Measurements from ENCODE around the gene TP53TG5. TPM values are rescaled to one million over a fixed set of nuclear protein-coding genes. Genes with fewer than 3 reads are reported as not detected.

Gene TP53TG5
- total and polyA plus RNA-seq, 2 of the 8 experiments (the other 6 are each of a cell fraction or from before 2014, with no cell fraction given), result not detected

- TF ChIP-seq, protein P1, sequence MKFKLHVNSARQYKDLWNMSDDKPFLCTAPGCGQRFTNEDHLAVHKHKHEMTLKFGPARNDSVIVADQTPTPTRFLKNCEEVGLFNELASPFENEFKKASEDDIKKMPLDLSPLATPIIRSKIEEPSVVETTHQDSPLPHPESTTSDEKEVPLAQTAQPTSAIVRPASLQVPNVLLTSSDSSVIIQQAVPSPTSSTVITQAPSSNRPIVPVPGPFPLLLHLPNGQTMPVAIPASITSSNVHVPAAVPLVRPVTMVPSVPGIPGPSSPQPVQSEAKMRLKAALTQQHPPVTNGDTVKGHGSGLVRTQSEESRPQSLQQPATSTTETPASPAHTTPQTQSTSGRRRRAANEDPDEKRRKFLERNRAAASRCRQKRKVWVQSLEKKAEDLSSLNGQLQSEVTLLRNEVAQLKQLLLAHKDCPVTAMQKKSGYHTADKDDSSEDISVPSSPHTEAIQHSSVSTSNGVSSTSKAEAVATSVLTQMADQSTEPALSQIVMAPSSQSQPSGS (IDR thresholded peaks at IDR 0.05; ENCODE audit: low read length), result no peak
- no peak for TF ChIP-seq CTBP2 (IDR thresholded peaks at IDR 0.05; ENCODE audit: borderline replicate concordance, insufficient read depth, insufficient read length, low read length)
- TF ChIP-seq SIN3A (conservative IDR thresholded peaks at IDR 0.05 in 1 of 2, IDR thresholded peaks at IDR 0.05 in 1 of 2; ENCODE audit: low read depth in 1 of 2, low read length in 2 of 2), result no peak
- no peak for TF ChIP-seq POLR2A (IDR thresholded peaks at IDR 0.05; ENCODE audit: control extremely low read depth in 1 of 2, low read depth in 2 of 2, low read length in 2 of 2)
These were observed 9.7 kb downstream of the TP53TG5 start (continued) for GRCh38 chr20:45368221-45368980.

Data from H1 (cell line).